GM19468 (cell line): ENCODE results near the gene SH2B2.
"Not testable (repeated sequence)": the region's sequence is repeated elsewhere in the genome, so short reads cannot be mapped to it uniquely, and the experiment has no call there.

Source experiments
- ATAC-seq: cut with Tn5 transposase; IDR thresholded peaks from one replicate; pipeline ENCODE4 v1.9.1; 2021; ENCODE audit warnings: mild to moderate bottlenecking, moderate library complexity, moderate number of reproducible peaks; ENCODE audit not compliant: unreplicated experiment; ENCODE audit errors: extremely low read depth

SH2B2 gene

DNA sequence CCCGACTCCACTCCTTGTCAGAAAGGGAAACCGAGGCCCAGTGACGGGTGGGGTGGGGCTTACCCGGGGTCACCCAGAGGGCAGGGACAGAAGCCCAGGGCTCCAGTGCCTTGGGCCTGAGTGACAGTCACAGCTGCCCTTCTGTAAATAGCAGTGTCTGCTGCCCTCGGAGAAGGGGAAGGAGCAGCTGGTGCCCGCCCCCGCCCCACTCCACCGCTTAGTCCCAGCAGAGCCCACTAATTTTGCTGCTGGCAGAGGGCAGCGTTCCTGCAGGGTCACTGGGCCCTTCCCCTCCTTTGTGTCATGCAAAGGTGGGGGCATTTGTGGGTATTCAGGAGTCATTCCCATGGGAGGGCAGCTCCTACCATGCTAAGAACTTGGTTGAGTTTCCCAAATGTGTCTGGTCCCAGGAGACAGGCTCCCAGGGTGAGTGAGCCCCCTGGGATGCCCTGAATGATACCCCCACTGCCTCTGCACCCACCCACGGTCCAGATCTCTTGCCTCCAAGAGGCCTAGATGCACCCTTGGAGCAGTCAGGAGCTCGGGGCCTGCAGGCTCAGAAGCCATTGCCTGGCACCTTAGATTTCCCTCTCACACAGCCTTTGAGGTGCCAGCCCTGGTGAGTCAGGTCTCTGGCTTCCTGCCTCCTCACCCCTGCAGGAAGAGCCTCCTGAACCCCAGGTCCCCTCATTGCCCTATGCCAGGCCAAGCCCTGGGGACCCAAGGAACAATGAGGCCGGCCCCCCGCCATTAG, 17.2 kb downstream of the SH2B2 start:
- ATAC-seq: no peak

DNA sequence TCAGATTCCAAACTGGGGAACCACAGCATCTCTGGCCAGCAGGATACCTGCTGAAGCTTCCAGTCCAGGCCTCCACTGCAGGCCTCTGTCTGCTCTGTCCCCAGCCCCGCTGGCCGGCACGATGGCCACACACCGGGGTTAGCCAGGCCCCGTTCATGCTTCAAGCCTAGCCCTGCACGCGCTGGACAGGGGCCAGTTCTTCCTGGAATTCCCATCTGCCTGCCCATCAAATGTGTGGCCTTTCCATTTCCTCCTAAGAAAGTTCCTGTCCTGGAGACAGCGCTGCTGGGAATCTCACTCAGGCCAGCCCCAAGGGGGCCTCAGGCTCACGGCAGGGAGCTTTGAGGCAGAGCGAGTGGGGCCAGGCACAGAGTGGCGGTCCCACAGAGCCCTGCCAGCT, 18.0 kb downstream of the SH2B2 start:
- ATAC-seq: no peak

GRCh38 chr7:102305414-102306268, 19.0 kb downstream of the SH2B2 start:
- peak; percentile 20 for ATAC-seq

DNA sequence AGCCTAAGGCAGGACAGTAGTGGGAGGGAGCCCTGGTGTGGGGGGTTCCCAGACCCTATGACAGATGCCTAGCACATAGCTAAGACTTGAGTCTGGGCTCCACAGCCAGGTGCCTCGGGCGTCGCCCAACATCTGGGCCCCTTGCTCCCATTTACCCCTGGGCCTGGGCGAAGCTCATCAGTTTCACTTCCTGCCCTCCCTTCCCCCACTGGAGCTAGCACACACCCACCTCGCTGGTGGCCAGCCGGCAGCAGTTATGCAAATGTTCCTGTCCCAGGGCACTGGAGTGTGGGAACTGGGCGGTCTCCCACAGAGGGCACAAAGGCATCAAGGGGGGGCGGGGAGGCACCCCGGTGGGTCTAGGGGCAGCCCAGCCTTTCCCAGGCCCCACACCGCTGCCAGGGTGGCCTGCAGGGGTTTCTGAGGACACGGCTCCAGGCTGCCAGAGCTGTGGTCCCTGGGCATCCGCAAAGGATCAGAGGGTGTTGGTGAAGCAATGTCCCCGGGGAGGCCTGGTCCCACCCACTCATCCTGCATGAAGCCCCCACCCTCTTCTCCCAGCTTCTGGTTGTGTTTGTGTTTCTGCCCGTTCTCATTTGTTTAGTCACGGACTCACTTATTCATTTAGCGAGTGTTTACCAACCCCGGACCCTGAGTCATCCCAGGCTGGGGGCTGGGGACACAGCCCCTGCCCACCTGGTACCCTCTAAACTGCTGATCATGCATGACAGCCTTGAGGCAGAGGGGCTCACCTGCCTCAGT, 20.4 kb downstream of the SH2B2 start:
- peak; percentile 50 for ATAC-seq

DNA sequence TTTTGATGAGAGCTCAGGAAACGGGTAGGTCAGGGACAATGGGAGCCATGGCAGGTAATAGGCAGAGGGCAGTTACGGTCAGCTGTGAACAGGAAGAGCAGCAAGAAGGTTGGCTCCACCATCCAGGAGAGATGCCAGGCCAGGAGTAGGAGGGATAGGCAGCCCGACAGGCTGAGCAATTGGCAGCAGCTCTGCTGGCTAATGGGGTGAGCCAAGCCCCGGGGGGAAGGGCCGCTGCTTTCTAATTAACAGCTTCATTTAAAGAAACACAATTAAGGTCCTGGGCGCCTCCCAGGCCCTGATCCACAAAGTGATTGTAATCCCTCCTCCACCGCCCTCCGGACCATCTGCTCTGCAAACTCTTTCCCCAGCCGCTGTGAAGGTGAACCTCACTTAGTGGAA, 23.7 kb downstream of the SH2B2 start:
- no peak for ATAC-seq

DNA sequence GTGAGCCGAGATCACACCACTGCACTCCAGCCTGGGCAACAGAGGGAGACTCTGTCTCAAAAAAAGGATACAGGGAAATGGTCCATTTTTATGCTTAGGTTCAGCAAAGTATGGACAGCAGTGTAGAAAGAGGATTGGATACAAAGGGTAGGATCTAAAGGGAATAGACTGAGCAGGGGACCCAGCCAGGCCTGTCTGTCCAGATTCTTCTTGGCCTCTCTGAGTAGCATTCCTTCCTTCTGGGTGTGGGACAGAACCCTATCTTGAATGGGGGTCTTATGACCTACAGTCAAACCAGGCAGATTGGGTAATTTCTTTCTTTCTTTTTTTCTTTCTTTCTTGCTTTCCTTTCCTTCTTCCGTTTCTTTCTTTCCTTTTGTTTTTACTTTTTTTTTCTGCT, 25.6 kb downstream of the SH2B2 start:
- no peak for ATAC-seq

DNA sequence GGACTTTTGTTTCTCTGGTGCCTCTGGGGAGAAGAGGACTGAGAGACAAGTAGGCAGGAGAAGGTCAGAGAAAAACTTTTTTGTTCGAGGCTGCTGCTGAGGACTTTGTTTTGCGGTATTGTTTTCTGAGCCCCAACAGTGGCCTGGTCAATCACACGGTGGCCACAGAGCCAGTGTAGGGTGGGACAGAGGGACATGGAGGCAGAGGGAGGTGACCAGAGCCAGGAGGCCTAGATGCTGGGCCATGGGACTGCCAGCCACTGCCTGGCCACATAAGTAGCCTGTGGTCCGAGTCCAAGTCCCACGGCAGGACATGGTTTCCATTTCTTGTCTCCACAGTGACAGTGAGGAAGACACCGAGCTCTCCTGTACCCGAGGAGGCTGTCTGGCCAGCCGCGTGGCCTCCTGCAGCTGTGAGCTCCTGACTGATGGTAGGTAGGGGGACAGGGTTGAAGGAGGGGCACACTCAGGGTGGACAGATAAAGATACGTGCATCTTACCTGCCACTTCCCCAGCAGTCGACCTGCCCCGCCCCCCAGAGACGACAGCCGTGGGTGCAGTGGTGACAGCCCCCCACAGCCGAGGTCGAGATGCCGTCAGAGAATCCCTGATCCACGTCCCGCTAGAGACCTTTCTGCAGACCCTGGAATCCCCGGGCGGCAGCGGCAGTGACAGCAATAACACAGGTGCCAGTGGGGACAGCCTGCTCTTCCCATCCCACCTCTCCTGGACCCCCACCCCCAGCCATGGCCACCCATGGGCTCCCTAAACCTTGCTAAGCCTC, 27.5 kb downstream of the SH2B2 start:
- no peak for ATAC-seq

GRCh38 chr7:102317231-102318059, 30.8 kb downstream of the SH2B2 start:
- no peak for ATAC-seq

GRCh38 chr7:102318482-102318971, 31.9 kb downstream of the SH2B2 start:
- no peak for ATAC-seq

DNA sequence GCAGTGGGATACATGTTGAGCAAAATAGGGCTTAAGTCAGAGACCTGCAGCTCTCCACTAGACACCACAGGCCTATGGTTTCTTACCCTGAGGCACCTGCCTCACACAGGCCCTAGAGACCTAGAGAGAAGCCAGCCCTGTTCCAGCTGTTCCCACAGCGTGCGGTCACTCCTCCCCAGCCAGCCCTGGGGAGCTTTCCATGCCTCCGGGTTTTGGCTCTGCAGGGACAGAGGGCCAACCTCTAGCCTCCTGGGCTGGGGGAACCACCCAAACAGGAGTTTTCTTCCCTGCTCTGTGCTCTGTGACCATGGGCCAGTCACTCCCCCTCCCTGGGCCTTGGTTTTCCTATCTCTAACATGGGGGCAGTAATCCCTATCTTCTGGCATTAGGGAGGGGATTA, 33.0 kb downstream of the SH2B2 start:
- ATAC-seq: no peak

DNA sequence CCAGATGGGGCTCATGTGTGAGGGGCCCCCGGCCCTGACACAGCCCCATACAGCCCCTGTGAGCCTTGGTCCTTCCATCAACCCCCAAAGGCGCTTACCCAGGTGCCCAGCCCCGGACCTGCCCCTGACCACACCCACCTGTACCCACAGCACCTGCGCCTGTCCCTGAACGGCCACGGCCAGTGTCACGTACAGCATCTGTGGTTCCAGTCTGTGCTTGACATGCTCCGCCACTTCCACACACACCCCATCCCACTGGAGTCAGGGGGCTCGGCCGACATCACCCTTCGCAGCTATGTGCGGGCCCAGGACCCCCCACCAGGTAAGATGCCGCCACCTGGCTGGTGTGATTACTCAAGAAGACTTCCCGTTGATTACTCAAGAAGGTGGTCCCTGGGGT, 33.5 kb downstream of the SH2B2 start:
- ATAC-seq: no peak

DNA sequence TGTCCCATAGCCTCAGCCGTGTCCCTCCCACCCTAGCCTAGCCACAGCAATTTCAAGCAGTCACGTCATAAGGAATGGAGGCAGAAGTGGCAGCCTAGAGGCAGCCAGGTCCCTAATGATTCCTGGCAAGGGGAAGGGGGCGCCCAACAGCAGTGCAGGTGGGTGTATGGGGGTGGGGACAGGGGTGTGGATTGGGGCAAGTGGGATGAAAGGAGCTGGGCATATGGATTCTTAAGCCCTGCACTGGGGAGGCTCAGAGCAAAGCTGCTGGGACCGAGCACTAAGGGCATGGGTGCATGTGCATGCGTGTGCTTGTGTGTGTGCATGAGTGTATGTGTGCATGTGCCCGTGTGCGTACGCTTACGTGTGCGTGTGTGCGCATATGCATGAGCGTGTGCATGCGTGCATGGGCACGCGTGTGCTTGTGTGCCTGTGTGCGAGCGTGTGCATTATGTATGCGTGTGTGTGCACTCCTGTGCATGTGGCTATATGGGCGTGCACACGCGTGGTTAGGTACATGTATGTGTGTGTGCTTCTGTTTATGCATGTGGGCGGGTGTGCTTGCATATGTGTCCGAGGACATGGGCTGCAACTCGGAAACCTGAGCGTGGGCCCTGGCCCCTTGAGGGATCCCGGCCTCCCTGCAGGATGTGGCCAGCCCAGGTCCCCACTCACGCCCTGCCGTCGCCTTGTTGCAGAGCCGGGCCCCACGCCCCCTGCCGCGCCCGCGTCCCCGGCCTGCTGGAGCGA, 34.1 kb downstream of the SH2B2 start:
- no peak for ATAC-seq

DNA sequence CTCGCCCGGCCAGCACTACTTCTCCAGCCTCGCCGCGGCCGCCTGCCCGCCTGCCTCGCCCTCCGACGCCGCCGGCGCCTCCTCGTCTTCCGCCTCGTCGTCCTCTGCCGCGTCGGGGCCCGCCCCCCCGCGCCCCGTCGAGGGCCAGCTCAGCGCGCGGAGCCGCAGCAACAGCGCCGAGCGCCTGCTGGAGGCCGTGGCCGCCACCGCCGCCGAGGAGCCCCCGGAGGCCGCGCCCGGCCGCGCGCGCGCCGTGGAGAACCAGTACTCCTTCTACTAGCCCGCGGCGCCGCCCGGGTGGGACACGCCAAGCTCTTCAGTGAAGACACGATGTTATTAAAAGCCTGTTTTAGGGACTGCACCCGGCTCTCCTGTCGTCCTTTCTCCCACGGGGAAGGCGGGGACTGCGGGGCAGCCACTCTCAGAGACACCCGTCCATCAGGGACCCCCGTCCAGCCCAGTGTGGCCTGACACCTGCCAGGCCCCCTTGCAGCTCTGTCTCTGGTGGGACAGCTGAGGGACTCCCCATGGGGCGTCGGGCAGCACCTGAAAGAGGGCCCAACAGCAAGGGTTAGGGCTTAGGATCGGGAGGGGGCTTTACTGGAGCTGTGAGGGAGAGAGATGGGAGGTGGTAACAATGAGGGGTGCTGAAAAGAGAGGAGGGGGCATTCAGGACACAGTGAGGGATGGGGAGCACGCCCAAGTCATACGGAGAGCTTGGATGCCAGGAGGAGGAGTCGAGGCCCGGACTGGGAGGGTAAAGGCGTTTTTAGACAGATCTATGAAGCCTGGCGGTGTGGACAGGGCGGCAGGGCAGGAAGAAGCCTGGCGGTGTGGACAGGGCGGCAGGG, 34.9 kb downstream of the SH2B2 start:
- no peak for ATAC-seq

GRCh38 chr7:102322202-102322715, 35.6 kb downstream of the SH2B2 start:
- no peak for ATAC-seq

GRCh38 chr7:102323914-102324195, 37.2 kb downstream of the SH2B2 start:
- ATAC-seq: no peak

GRCh38 chr7:102325106-102325505, 38.4 kb downstream of the SH2B2 start:
- not testable (repeated sequence) for ATAC-seq

DNA sequence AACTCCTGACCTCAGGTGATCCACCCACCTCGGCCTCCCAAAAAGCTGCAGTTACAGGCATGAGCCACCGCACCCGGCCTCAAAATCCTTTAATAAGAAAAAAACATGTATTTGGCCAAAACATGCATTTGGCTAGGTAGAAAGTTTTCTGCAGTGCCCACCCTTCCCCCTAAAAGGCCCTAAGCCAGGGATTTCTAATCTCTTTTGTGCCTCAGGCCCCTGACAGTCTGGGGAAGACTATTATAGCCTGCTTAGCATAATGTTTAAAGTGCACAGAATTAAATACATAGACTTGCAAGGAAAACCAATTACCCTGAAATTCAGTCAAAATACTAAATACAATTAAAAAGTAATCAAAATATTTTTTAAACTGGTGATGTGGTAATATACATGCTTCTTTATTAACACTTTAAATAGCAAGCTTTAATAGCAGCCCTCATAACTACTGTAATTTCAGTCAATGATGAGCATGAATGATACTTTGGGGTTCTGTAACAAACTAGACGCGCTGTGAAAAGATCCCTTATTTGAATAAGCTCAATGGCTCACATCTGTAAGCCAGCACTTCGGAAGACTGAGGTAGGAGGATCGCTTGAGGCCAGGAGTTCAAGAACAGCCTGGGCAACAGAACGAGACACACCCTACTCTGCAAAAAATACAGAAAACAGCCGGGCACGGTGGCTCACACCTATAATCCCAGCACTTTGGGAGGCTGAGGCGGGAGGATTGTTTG, 39.7 kb downstream of the SH2B2 start:
- no peak for ATAC-seq
